Measurements from ENCODE around the gene SPDYC.

Gene SPDYC

DNA sequence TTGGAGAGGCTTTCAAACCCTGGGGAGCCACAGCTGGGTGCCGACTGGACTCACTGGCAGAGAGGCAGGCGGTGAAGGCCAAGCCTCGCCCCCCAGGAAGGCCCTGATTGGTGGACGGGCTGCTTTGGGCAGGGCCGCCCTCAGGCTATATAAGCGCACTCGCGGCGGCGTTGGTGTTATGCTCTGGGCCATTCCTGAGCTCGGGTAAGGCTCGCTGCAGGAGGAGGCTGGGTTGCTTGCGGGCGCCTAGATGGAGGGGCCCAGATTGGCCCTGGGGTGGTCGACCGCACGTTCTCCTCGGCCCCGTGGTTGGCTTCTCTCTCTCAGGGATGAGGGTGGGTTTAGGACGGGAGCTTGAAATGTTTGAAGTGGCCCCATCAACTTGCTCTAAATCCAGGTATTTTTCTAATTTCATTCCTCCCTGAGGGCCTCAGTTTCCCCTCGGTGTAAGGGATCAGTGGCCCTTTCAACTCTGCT, at the start of gene SPDYC:
Gene SPDYC (plus strand): TSS at position 176 of the 477 bp plus-strand sequence. CDS start 1,125 bp downstream, outside the sequence.
- Histone ChIP-seq H3K9ac (ENCODE audit: low read length) (no peak within 1 kb of the TSS), H3K9me3 (ENCODE audit: control insufficient read depth, low read length) (no peaks in the 10 kb centered on the region), H3K4me3 (ENCODE audit: low read length) (no peak within 1 kb of the TSS), H3K4me1 (ENCODE audit: control insufficient read depth, insufficient read depth, low read length) (peaks cover 13% of the 10 kb centered on the region), H3K27me3 (replicated peaks; ENCODE audit: control insufficient read depth, insufficient read depth, low read length) (no peaks in the 10 kb centered on the region), H3K36me3 (ENCODE audit: control insufficient read depth, insufficient read depth, low read length, severe bottlenecking) (no peaks in the 10 kb centered on the region)
- no peak for DNase-seq (ENCODE audit: low read depth)

DNA sequence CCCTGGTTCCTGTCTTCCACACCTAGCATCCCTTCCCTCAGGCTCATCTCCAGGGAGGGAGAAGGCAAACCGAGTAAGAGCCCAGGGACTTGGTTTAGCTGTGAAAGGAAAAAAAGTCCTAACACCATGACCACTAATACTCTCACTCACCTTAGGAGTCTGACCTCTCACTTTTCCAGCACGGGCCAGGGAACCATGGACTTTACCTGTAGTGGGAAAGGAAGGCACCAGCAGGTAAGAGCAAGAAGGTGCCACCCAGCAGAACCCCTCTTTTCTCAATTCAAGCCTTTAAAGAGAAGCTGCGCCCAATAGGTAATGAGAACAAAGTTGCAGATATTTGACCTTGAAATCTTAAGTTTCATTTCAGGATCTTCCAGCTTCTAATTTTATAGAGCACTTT, 49.2 kb upstream of the SPDYC start:
- Histone ChIP-seq H3K27me3 (replicated peaks; ENCODE audit: control insufficient read depth, insufficient read depth, low read length) (no peaks in the 10 kb centered on the region), H3K4me1 (ENCODE audit: control insufficient read depth, insufficient read depth, low read length) (peaks cover 23% of the 10 kb centered on the region), H3K9me3 (ENCODE audit: control insufficient read depth, low read length) (no peaks in the 10 kb centered on the region), H3K4me3 (ENCODE audit: low read length) (peak overlapping the region; percentile 95), H3K9ac (ENCODE audit: low read length) (peak overlapping the region; percentile 96), H3K36me3 (ENCODE audit: control insufficient read depth, insufficient read depth, low read length, severe bottlenecking) (peaks cover 51% of the 10 kb centered on the region)
- DNase-seq (ENCODE audit: low read depth) = no peak

DNA sequence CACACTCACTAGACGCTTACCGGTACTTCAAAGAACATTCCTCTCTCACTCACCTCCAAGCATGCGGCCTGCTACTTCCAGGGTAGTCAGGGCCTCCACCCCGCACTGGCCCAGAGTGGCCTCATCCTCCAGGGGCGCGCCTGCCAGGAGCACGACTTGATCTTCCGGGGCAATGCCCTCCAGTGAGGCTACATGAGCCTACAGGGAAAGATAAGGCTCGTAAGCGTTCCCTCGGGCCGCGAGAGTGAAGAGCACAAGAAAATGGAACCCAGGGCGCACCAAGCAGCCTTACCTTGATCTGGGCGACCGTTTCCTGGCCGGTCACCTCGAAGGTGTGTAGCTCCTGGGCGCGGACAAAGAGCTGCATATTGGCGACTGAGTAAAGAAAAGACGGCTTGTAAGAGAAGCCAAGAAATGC, 48.6 kb upstream of the SPDYC start:
- H3K36me3 ChIP-seq (ENCODE audit: control insufficient read depth, insufficient read depth, low read length, severe bottlenecking) = peaks cover 54% of the 10 kb centered on the region
- H3K4me3 ChIP-seq (ENCODE audit: low read length) = peak overlapping the region; percentile 95
- peak; percentile 42 for DNase-seq (ENCODE audit: low read depth)
- no peaks in the 10 kb centered on the region for H3K9me3 ChIP-seq (ENCODE audit: control insufficient read depth, low read length)
- H3K9ac ChIP-seq (ENCODE audit: low read length) = peak overlapping the region; percentile 96
- H3K27me3 ChIP-seq (replicated peaks; ENCODE audit: control insufficient read depth, insufficient read depth, low read length) = no peaks in the 10 kb centered on the region
- peaks cover 17% of the 10 kb centered on the region for H3K4me1 ChIP-seq (ENCODE audit: control insufficient read depth, insufficient read depth, low read length)

GRCh38 chr11:65121865-65122696, 48.0 kb upstream of the SPDYC start, which contains the start of the genes FAU and MRPL49:
TSS of gene FAU (minus strand) at chr11:65122134. CDS start at chr11:65121813, 321 bp downstream.
TSS of gene MRPL49 (plus strand) at chr11:65122321. CDS start at chr11:65122347, 26 bp downstream.
- Histone ChIP-seq H3K36me3 (ENCODE audit: control insufficient read depth, insufficient read depth, low read length, severe bottlenecking) (peaks cover 60% of the 10 kb centered on the region), H3K4me3 (ENCODE audit: low read length) (peak within 1 kb of the TSS; percentile 95), H3K4me1 (ENCODE audit: control insufficient read depth, insufficient read depth, low read length) (peaks cover 14% of the 10 kb centered on the region), H3K27me3 (replicated peaks; ENCODE audit: control insufficient read depth, insufficient read depth, low read length) (no peaks in the 10 kb centered on the region), H3K9ac (ENCODE audit: low read length) (peak within 1 kb of the TSS; percentile 96), H3K9me3 (ENCODE audit: control insufficient read depth, low read length) (no peaks in the 10 kb centered on the region)
- DNase-seq (ENCODE audit: low read depth) = peak; percentile 99

- no peak overlapping the region for H3K4me3 ChIP-seq (ENCODE audit: low read length)
- no peak for DNase-seq (ENCODE audit: low read depth)
Observed at GRCh38 chr11:65124480-65125196, 45.4 kb upstream of the SPDYC start.

GRCh38 chr11:65125197-65126056, 44.6 kb upstream of the SPDYC start:
- Histone ChIP-seq H3K4me3 (ENCODE audit: low read length) (no peak overlapping the region), H3K9me3 (ENCODE audit: control insufficient read depth, low read length) (no peaks in the 10 kb centered on the region), H3K9ac (ENCODE audit: low read length) (no peak overlapping the region), H3K4me1 (ENCODE audit: control insufficient read depth, insufficient read depth, low read length) (peaks cover 14% of the 10 kb centered on the region), H3K27me3 (replicated peaks; ENCODE audit: control insufficient read depth, insufficient read depth, low read length) (no peaks in the 10 kb centered on the region), H3K36me3 (ENCODE audit: control insufficient read depth, insufficient read depth, low read length, severe bottlenecking) (peaks cover 67% of the 10 kb centered on the region)
- DNase-seq (ENCODE audit: low read depth) = no peak

More at GRCh38 chr11:65124480-65125196, 45.4 kb upstream of the SPDYC start:
- no peaks in the 10 kb centered on the region for H3K9me3 ChIP-seq (ENCODE audit: control insufficient read depth, low read length)
- H3K27me3 ChIP-seq (replicated peaks; ENCODE audit: control insufficient read depth, insufficient read depth, low read length) = no peaks in the 10 kb centered on the region
- no peak overlapping the region for H3K9ac ChIP-seq (ENCODE audit: low read length)
- H3K36me3 ChIP-seq (ENCODE audit: control insufficient read depth, insufficient read depth, low read length, severe bottlenecking) = peaks cover 67% of the 10 kb centered on the region
- peaks cover 14% of the 10 kb centered on the region for H3K4me1 ChIP-seq (ENCODE audit: control insufficient read depth, insufficient read depth, low read length)

- Histone ChIP-seq H3K4me1 (ENCODE audit: control insufficient read depth, insufficient read depth, low read length) (peaks cover 5% of the 10 kb centered on the region), H3K9me3 (ENCODE audit: control insufficient read depth, low read length) (no peaks in the 10 kb centered on the region), H3K27me3 (replicated peaks; ENCODE audit: control insufficient read depth, insufficient read depth, low read length) (no peaks in the 10 kb centered on the region), H3K9ac (ENCODE audit: low read length) (no peak overlapping the region), H3K36me3 (ENCODE audit: control insufficient read depth, insufficient read depth, low read length, severe bottlenecking) (peaks cover 71% of the 10 kb centered on the region), H3K4me3 (ENCODE audit: low read length) (no peak overlapping the region)
- DNase-seq (ENCODE audit: low read depth) = no peak
Observed at GRCh38 chr11:65126624-65127274, 43.3 kb upstream of the SPDYC start.

GRCh38 chr11:65127473-65128181, 42.4 kb upstream of the SPDYC start:
- Histone ChIP-seq H3K9ac (ENCODE audit: low read length) (no peak overlapping the region), H3K4me1 (ENCODE audit: control insufficient read depth, insufficient read depth, low read length) (peaks cover 9% of the 10 kb centered on the region), H3K36me3 (ENCODE audit: control insufficient read depth, insufficient read depth, low read length, severe bottlenecking) (peaks cover 80% of the 10 kb centered on the region), H3K9me3 (ENCODE audit: control insufficient read depth, low read length) (no peaks in the 10 kb centered on the region), H3K27me3 (replicated peaks; ENCODE audit: control insufficient read depth, insufficient read depth, low read length) (no peaks in the 10 kb centered on the region), H3K4me3 (ENCODE audit: low read length) (no peak overlapping the region)
- no peak for DNase-seq (ENCODE audit: low read depth)

GRCh38 chr11:65128182-65129145, 41.6 kb upstream of the SPDYC start:
- Histone ChIP-seq H3K9ac (ENCODE audit: low read length) (no peak overlapping the region), H3K4me3 (ENCODE audit: low read length) (no peak overlapping the region), H3K4me1 (ENCODE audit: control insufficient read depth, insufficient read depth, low read length) (peaks cover 11% of the 10 kb centered on the region), H3K9me3 (ENCODE audit: control insufficient read depth, low read length) (no peaks in the 10 kb centered on the region), H3K36me3 (ENCODE audit: control insufficient read depth, insufficient read depth, low read length, severe bottlenecking) (peaks cover 84% of the 10 kb centered on the region), H3K27me3 (replicated peaks; ENCODE audit: control insufficient read depth, insufficient read depth, low read length) (no peaks in the 10 kb centered on the region)
- no peak for DNase-seq (ENCODE audit: low read depth)

All from adipocyte (in vitro differentiated cells).